ENCODE measurements around the gene NLRP1.

GRCh38 chr17:5540321-5540720 is 44.0 kb downstream of the NLRP1 start:
- TF ChIP-seq EZH2 (IDR thresholded peaks at IDR 0.05; ENCODE audit: borderline replicate concordance, low read depth, low read length, severe bottlenecking) (no peak), CTCF (IDR thresholded peaks at IDR 0.05; ENCODE audit: borderline replicate concordance, extremely low read depth, low read length, poor library complexity, severe bottlenecking) (no peak)

Measured in DND-41 (cell line).